Ishikawa (cell line): ENCODE measurements around the gene SMAD7.

Experiments used
- CEBPB ChIP-seq: IDR thresholded peaks from 2 replicates; pipeline ENCODE4 v1.6.1; 2012
- EGR1 ChIP-seq: IDR thresholded peaks from 2 replicates; pipeline ENCODE4 v1.6.1; 2012
- EP300 ChIP-seq: IDR thresholded peaks from 2 replicates; pipeline ENCODE4 v1.6.1; 2012; ENCODE audit warnings: borderline replicate concordance
- RAD21 ChIP-seq: IDR thresholded peaks from 2 replicates; pipeline ENCODE4 v1.6.1; 2012; ENCODE audit warnings: low read depth
- TAF1 ChIP-seq: IDR thresholded peaks from 2 replicates; pipeline ENCODE4 v1.6.1; 2012; ENCODE audit warnings: low read depth, mild to moderate bottlenecking
- TCF12 ChIP-seq: IDR thresholded peaks from 2 replicates; pipeline ENCODE4 v1.6.1; 2012; ENCODE audit warnings: low read depth
- YY1 ChIP-seq: IDR thresholded peaks from 2 replicates; pipeline ENCODE4 v1.6.1; 2012; ENCODE audit warnings: low read depth
- TF ChIP-seq, protein P1 (sequence below): IDR thresholded peaks from 2 replicates; pipeline ENCODE4 v1.6.1; 2012; ENCODE audit warnings: low read depth, mild to moderate bottlenecking

GRCh38 chr18:48920408-48921038 lies 30.2 kb downstream of the SMAD7 start:
- TF ChIP-seq YY1, result no peak
- no peak for TF ChIP-seq TCF12
- no peak for TF ChIP-seq EP300
- TF ChIP-seq, protein P1, sequence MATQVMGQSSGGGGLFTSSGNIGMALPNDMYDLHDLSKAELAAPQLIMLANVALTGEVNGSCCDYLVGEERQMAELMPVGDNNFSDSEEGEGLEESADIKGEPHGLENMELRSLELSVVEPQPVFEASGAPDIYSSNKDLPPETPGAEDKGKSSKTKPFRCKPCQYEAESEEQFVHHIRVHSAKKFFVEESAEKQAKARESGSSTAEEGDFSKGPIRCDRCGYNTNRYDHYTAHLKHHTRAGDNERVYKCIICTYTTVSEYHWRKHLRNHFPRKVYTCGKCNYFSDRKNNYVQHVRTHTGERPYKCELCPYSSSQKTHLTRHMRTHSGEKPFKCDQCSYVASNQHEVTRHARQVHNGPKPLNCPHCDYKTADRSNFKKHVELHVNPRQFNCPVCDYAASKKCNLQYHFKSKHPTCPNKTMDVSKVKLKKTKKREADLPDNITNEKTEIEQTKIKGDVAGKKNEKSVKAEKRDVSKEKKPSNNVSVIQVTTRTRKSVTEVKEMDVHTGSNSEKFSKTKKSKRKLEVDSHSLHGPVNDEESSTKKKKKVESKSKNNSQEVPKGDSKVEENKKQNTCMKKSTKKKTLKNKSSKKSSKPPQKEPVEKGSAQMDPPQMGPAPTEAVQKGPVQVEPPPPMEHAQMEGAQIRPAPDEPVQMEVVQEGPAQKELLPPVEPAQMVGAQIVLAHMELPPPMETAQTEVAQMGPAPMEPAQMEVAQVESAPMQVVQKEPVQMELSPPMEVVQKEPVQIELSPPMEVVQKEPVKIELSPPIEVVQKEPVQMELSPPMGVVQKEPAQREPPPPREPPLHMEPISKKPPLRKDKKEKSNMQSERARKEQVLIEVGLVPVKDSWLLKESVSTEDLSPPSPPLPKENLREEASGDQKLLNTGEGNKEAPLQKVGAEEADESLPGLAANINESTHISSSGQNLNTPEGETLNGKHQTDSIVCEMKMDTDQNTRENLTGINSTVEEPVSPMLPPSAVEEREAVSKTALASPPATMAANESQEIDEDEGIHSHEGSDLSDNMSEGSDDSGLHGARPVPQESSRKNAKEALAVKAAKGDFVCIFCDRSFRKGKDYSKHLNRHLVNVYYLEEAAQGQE, result no peak
- TF ChIP-seq RAD21, result no peak
- TF ChIP-seq TAF1, result no peak
- no peak for TF ChIP-seq EGR1
- TF ChIP-seq CEBPB, result no peak
